Endodermal cell (in vitro differentiated cells): ENCODE measurements around the gene PPP2R5B. TPM values are rescaled to one million over a fixed set of nuclear protein-coding genes. Genes with fewer than 3 reads are reported as not detected.

Experiments used
- DNase-seq: peaks from one replicate; pipeline ENCODE4 v3.0.0-alpha.2; 2017
- H3K27ac ChIP-seq: 2 replicates; pipeline ENCODE4 v1.5.1; 2013; ENCODE audit warnings: mild to moderate bottlenecking, low read depth, low read length, moderate library complexity
- H3K27me3 ChIP-seq: 2 replicates; pipeline ENCODE4 v1.6.1; 2013; ENCODE audit warnings: mild to moderate bottlenecking, low read length, moderate library complexity; ENCODE audit not compliant: insufficient read depth, control insufficient read depth, poor library complexity, severe bottlenecking
- H3K36me3 ChIP-seq: 2 replicates; pipeline ENCODE4 v1.7.0; 2013; ENCODE audit warnings: mild to moderate bottlenecking, low read length, moderate library complexity; ENCODE audit not compliant: control insufficient read depth, insufficient read depth
- H3K4me1 ChIP-seq: one replicate; pipeline ENCODE4 v1.7.0; 2013; ENCODE audit warnings: low read length; ENCODE audit not compliant: control insufficient read depth, insufficient read depth
- H3K4me3 ChIP-seq: 2 replicates; pipeline ENCODE4 v1.5.1; 2013; ENCODE audit warnings: mild to moderate bottlenecking, low read length, moderate library complexity
- H3K9ac ChIP-seq: 2 replicates; pipeline ENCODE4 v1.6.1; 2013; ENCODE audit warnings: mild to moderate bottlenecking, low read length, moderate library complexity; ENCODE audit not compliant: poor library complexity, severe bottlenecking; ENCODE audit errors: extremely low read depth
- H3K9me3 ChIP-seq: 2 replicates; pipeline ENCODE4 v1.6.1; 2013; ENCODE audit warnings: mild to moderate bottlenecking, low read length, moderate library complexity; ENCODE audit not compliant: control insufficient read depth
- H3K27ac Mint-ChIP-seq: 2 replicates; pipeline ENCODE4 v1.8.0; 2020; ENCODE audit warnings: mixed read lengths
- H3K27me3 Mint-ChIP-seq: 2 replicates; pipeline ENCODE4 v1.8.0; 2021; ENCODE audit warnings: mild to moderate bottlenecking, mixed read lengths; ENCODE audit not compliant: insufficient read depth
- H3K36me3 Mint-ChIP-seq: 2 replicates; pipeline ENCODE4 v1.8.0; 2020; ENCODE audit warnings: low read depth, mixed read lengths
- H3K4me1 Mint-ChIP-seq: 2 replicates; pipeline ENCODE4 v1.8.0; 2020; ENCODE audit warnings: mixed read lengths
- H3K4me3 Mint-ChIP-seq: 2 replicates; pipeline ENCODE4 v1.8.0; 2020; ENCODE audit warnings: mild to moderate bottlenecking, moderate library complexity, mixed read lengths
- H3K9me3 Mint-ChIP-seq: 2 replicates; pipeline ENCODE4 v1.8.0; 2020; ENCODE audit warnings: mild to moderate bottlenecking, mixed read lengths
- CTCF ChIP-seq: fragments of 200-600 bp; sonication (generic); conservative IDR thresholded peaks from 2 replicates; pipeline ENCODE4 v1.5.0; 2021; ENCODE audit warnings: antibody characterized with exemption, mild to moderate bottlenecking
- WGBS, 2 experiments: methylation state at CpG; one replicate each; pipeline versions ENCODE4 v1.1.5 to v1.1.7; 2013; ENCODE audit warnings: missing lambda C conversion rate in 2 of 2, mixed read lengths in 1 of 2; ENCODE audit not compliant: insufficient coverage in 1 of 2, insufficient read length in 1 of 2; 5-methylcytosine and 5-hydroxymethylcytosine counted together
- total RNA-seq, 2 donors: library from RNA; stranded (reverse); fragmentation: NEBNext Ultra II Directional in 1 of 2; extraction: Animal tissue kit (Norgen Biotek cat#: 25700) in 1 of 2; gene quantifications; 2 replicates in 1 of 2; 3 replicates in 1 of 2; pipeline ENCODE4 v1.2.1, GENCODE V29; 2021

The PPP2R5B gene
- total RNA-seq, 2 donors from 2014 or later, result 2.8 to 3.3 TPM

- no peak for TF ChIP-seq CTCF
- Mint-ChIP-seq H3K27me3 (peaks cover 42% of the 10 kb centered on the region), H3K36me3 (peaks cover 4% of the 10 kb centered on the region), H3K27ac (peak overlapping the region; percentile 90), H3K4me3 (peak overlapping the region; percentile 79), H3K9me3 (no peaks in the 10 kb centered on the region), H3K4me1 (peaks cover 18% of the 10 kb centered on the region)
- H3K4me3 ChIP-seq, result peak overlapping the region; percentile 73
- peaks cover 9% of the 10 kb centered on the region for H3K4me1 ChIP-seq
- no peak overlapping the region for H3K27ac ChIP-seq
- no peak overlapping the region for H3K9ac ChIP-seq
- H3K36me3 ChIP-seq, result peaks cover under 1% of the 10 kb centered on the region
- peaks cover 46% of the 10 kb centered on the region for H3K27me3 ChIP-seq
- 50 to 53% methylated on average over 4 of the region's 4 CpGs for WGBS, 2 experiments
- no peak for DNase-seq
- H3K9me3 ChIP-seq, result no peaks in the 10 kb centered on the region
Observed at GRCh38 chr11:64918017-64918416, 6.5 kb upstream of the PPP2R5B start.

- Mint-ChIP-seq H3K4me1 (peaks cover 22% of the 10 kb centered on the region), H3K27me3 (peaks cover 44% of the 10 kb centered on the region), H3K36me3 (no peaks in the 10 kb centered on the region), H3K4me3 (no peak overlapping the region), H3K27ac (no peak overlapping the region), H3K9me3 (no peaks in the 10 kb centered on the region)
- no peak overlapping the region for H3K4me3 ChIP-seq
- H3K27ac ChIP-seq, result no peak overlapping the region
- 94 to 97% methylated on average over 4 to 7 of the region's 8 CpGs for WGBS, 2 experiments
- no peaks in the 10 kb centered on the region for H3K36me3 ChIP-seq
- no peak for TF ChIP-seq CTCF
- DNase-seq, result no peak
- H3K9me3 ChIP-seq, result no peaks in the 10 kb centered on the region
- H3K27me3 ChIP-seq, result peaks cover 53% of the 10 kb centered on the region
- no peak overlapping the region for H3K9ac ChIP-seq
- peaks cover 9% of the 10 kb centered on the region for H3K4me1 ChIP-seq
Observed at GRCh38 chr11:64919627-64920026, 4.9 kb upstream of the PPP2R5B start.

- H3K4me1 Mint-ChIP-seq, result peaks cover 22% of the 10 kb centered on the region
- no peak overlapping the region for H3K27ac Mint-ChIP-seq
- 86 to 92% methylated on average over 2 of the region's 2 CpGs for WGBS, 2 experiments
- no peaks in the 10 kb centered on the region for H3K36me3 ChIP-seq
- no peaks in the 10 kb centered on the region for H3K36me3 Mint-ChIP-seq
- no peak for DNase-seq
- no peak overlapping the region for H3K27ac ChIP-seq
- H3K27me3 ChIP-seq, result peaks cover 58% of the 10 kb centered on the region
- H3K9me3 Mint-ChIP-seq, result no peaks in the 10 kb centered on the region
- no peak overlapping the region for H3K4me3 Mint-ChIP-seq
- no peak overlapping the region for H3K4me3 ChIP-seq
- peaks cover 47% of the 10 kb centered on the region for H3K27me3 Mint-ChIP-seq
- TF ChIP-seq CTCF, result no peak
- H3K9ac ChIP-seq, result no peak overlapping the region
- H3K9me3 ChIP-seq, result no peaks in the 10 kb centered on the region
- H3K4me1 ChIP-seq, result peaks cover 9% of the 10 kb centered on the region
Observed at GRCh38 chr11:64920124-64920523, 4.4 kb upstream of the PPP2R5B start.
